CD4-positive, alpha-beta T cell (primary cell): Measurements from ENCODE around the gene FAM181A. TPM values are rescaled to one million over a fixed set of nuclear protein-coding genes. Genes with fewer than 3 reads are reported as not detected.

Experiments
- ATAC-seq: fragments of 200-7000 bp; cut with Tn5 transposase; one replicate; pipeline ENCODE4 v1.10.0; 2022; ENCODE audit warnings: mild to moderate bottlenecking; ENCODE audit not compliant: poor library complexity
- CTCF ChIA-PET: fragments of 350-600 bp; sonication (Branson Sonifier 250); formaldehyde crosslinking; loops from one replicate; lab custom pipeline; 2021; ENCODE audit warnings: antibody characterized with exemption, inconsistent platforms; lab: Charles Lee
- POLR2A ChIA-PET: fragments of 350-600 bp; sonication (Branson Sonifier 250); formaldehyde crosslinking; loops from one replicate; lab custom pipeline; 2021; ENCODE audit warnings: antibody characterized with exemption, inconsistent platforms; lab: Charles Lee
- DNase-seq, 14 experiments: peaks; one replicate each; pipeline ENCODE4 v3.0.0-alpha.2; 2013 to 2020; ENCODE audit warnings: mixed read lengths in 2 of 14
- H3K27ac ChIP-seq, 2 donors: one replicate each; pipeline versions ENCODE4 v1.5.1 to v1.7.0; 2013; ENCODE audit warnings: low read length in 2 of 2, low read depth in 1 of 2, mild to moderate bottlenecking in 1 of 2
- H3K27me3 ChIP-seq, 2 experiments: 1 replicate in 1 of 2; 2 replicates in 1 of 2; pipeline versions ENCODE4 v1.6.1 to v1.7.0; 2013; ENCODE audit warnings: low read length in 2 of 2, control low read depth in 1 of 2, mild to moderate bottlenecking in 1 of 2, moderate library complexity in 1 of 2; ENCODE audit not compliant: insufficient read depth in 2 of 2, control insufficient read depth in 1 of 2
- H3K36me3 ChIP-seq: one replicate; pipeline ENCODE4 v1.6.1; 2013; ENCODE audit warnings: low read length, control low read depth; ENCODE audit not compliant: insufficient read depth
- H3K4me1 ChIP-seq: one replicate; pipeline ENCODE4 v1.6.1; 2013; ENCODE audit warnings: low read length, control low read depth; ENCODE audit not compliant: insufficient read depth
- H3K4me3 ChIP-seq: one replicate; pipeline ENCODE4 v1.5.1; 2013; ENCODE audit warnings: mild to moderate bottlenecking, low read length, moderate library complexity
- H3K9me3 ChIP-seq, 2 experiments: 1 replicate in 1 of 2; 2 replicates in 1 of 2; pipeline versions ENCODE4 v1.6.1 to v1.7.0; 2013; ENCODE audit warnings: low read length in 2 of 2, mild to moderate bottlenecking in 2 of 2, control low read depth in 1 of 2, moderate library complexity in 1 of 2; ENCODE audit not compliant: control insufficient read depth in 1 of 2, insufficient read depth in 1 of 2
- H3K27ac Mint-ChIP-seq: one replicate; pipeline ENCODE4 v1.8.0; 2020; ENCODE audit warnings: mixed read lengths
- H3K27me3 Mint-ChIP-seq: one replicate; pipeline ENCODE4 v1.8.0; 2021; ENCODE audit warnings: mixed read lengths
- H3K36me3 Mint-ChIP-seq: one replicate; pipeline ENCODE4 v1.8.0; 2021; ENCODE audit warnings: low read depth, mixed read lengths
- H3K4me1 Mint-ChIP-seq: one replicate; pipeline ENCODE4 v1.8.0; 2021; ENCODE audit warnings: low read depth, mixed read lengths
- H3K4me3 Mint-ChIP-seq: one replicate; pipeline ENCODE4 v1.8.0; 2020; ENCODE audit warnings: mild to moderate bottlenecking, mixed read lengths
- H3K9me3 Mint-ChIP-seq: one replicate; pipeline ENCODE4 v1.8.0; 2020; ENCODE audit warnings: mixed read lengths
- intact Hi-C, 2 experiments: fragments of 100-400 bp; cut with DNase I in 1 of 2; cut with micrococcal nuclease in 1 of 2; formaldehyde crosslinking; loops; one replicate each; pipeline versions ENCODE4 v1.15.1 to v1.9.0; 2023 to 2025; cut with DNase I, micrococcal nuclease
- total RNA-seq, 174 experiments: library from RNA in 2 of 174; stranded (reverse) in 2 of 174; gene quantifications; one replicate each; pipeline ENCODE4 v1.2.3 and lab custom pipeline; 2021 to 2026
- TF ChIP-seq, protein P1 (sequence below): fragments of 200-600 bp; IDR thresholded peaks from one replicate; pipeline ENCODE4 v1.8.0; 2022; ENCODE audit warnings: antibody characterized with exemption, mild to moderate bottlenecking

FAM181A gene
- total RNA-seq, 2 experiments from 2014 or later, result not detected

DNA sequence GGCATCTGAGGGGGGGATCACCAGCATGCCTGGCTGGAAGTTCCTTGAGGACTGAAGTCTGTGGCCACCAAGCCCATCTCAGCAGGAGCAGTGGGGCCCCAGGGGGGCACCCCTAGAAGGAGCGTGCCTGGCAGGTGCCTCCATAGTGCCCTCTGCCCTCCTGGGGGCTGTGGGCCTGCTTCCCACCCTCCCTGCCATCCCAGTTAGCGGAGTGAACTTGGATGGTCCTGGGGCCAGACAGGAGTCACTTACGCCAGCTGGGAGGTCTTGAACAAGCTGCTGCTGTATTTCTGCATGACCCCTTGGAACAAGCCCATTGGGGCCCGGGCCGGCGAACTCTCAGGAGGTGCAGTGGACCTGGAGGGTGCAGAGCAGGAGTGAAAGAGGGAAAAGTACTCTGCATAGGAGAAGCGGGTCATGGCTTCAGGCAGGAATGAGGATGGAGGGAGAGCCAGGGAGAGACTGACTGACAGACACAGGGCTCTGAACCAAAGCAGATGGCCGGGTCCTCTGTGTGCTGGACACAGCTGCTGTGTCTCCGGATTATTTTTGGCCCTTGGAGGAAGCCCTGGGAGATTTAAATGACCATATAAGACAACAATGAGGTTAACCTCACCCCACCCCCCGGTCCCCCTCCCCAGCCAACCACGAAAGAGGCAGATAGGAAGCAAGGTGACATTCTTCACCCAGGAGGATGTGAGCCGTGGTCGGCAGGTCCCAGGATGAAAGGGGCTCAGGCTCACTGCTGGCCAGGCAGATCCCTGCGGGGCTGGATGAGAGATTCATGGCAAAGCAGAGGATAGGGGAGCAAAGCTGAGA lies 29.6 kb downstream of the FAM181A start:
- peaks cover 89% of the 10 kb centered on the region for H3K4me1 Mint-ChIP-seq
- TF ChIP-seq, protein P1, sequence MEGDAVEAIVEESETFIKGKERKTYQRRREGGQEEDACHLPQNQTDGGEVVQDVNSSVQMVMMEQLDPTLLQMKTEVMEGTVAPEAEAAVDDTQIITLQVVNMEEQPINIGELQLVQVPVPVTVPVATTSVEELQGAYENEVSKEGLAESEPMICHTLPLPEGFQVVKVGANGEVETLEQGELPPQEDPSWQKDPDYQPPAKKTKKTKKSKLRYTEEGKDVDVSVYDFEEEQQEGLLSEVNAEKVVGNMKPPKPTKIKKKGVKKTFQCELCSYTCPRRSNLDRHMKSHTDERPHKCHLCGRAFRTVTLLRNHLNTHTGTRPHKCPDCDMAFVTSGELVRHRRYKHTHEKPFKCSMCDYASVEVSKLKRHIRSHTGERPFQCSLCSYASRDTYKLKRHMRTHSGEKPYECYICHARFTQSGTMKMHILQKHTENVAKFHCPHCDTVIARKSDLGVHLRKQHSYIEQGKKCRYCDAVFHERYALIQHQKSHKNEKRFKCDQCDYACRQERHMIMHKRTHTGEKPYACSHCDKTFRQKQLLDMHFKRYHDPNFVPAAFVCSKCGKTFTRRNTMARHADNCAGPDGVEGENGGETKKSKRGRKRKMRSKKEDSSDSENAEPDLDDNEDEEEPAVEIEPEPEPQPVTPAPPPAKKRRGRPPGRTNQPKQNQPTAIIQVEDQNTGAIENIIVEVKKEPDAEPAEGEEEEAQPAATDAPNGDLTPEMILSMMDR, result no peak
- H3K36me3 Mint-ChIP-seq, result no peaks in the 10 kb centered on the region
- intact Hi-C loops, result loop anchor here in 1 of 2 experiments (1.0 to 5.0 kb wide), 2 partner anchors 13 to 216 kb away; partner anchors contain the start of gene PPP4R4
- ChIA-PET POLR2A (interaction anchor here (1.6 to 2.3 kb wide), 2 partner anchors 14 to 17 kb away, joined by 8 to 11 read pairs; no protein-coding TSS in a partner anchor), CTCF (interaction anchor here (0.8 to 3.0 kb wide), 2 partner anchors 14 to 17 kb away, joined by 5 to 21 read pairs; no protein-coding TSS in a partner anchor)
- H3K27ac Mint-ChIP-seq, result peak overlapping the region; percentile 73
- ATAC-seq, result no peak
- Histone ChIP-seq H3K4me1 (peaks cover 98% of the 10 kb centered on the region), H3K27ac (no peak overlapping the region), H3K27me3 (no peaks in the 10 kb centered on the region), H3K9me3 (no peaks in the 10 kb centered on the region), H3K4me3 (no peak overlapping the region), H3K36me3 (no peaks in the 10 kb centered on the region)
- H3K4me3 Mint-ChIP-seq, result peak overlapping the region; percentile 39
- peak in 3 of 14 experiments; percentile 42 to 49 (median 47) for DNase-seq
- H3K9me3 Mint-ChIP-seq, result no peaks in the 10 kb centered on the region
- no peaks in the 10 kb centered on the region for H3K27me3 Mint-ChIP-seq

DNA sequence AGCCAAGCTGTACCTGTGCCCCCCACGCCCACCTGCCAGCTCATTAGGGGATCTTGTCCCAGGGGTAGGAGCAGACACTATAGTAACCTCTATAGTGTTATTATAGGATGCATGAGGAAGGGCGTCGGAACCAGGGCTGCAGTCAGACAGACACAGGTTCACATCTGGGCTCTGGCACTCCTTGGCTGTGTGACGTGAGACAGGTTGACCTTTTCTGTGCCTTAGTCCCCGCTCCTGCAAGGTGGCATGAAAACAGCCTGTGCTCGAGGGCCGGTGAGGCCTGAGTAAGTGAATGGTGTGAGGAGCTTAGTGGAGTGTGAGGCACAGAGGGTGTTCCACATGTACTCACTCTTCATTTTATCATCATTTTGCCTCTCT lies 30.2 kb downstream of the FAM181A start:
- Mint-ChIP-seq H3K9me3 (no peaks in the 10 kb centered on the region), H3K4me3 (peak overlapping the region; percentile 39), H3K27ac (peak overlapping the region; percentile 73), H3K4me1 (peaks cover 92% of the 10 kb centered on the region), H3K36me3 (no peaks in the 10 kb centered on the region), H3K27me3 (no peaks in the 10 kb centered on the region)
- H3K4me3 ChIP-seq, result no peak overlapping the region
- ChIA-PET CTCF (interaction anchor here (3.0 kb wide), 1 partner anchor 18 kb away, joined by 21 read pairs; no protein-coding TSS in a partner anchor), POLR2A (no interaction called here)
- DNase-seq, result no peak
- H3K27ac ChIP-seq, result no peak overlapping the region
- intact Hi-C loops, result loop anchor here in 1 of 2 experiments (5.0 kb wide), 1 partner anchor 215 kb away; the partner anchor contains the start of gene PPP4R4
- TF ChIP-seq, protein P1, result no peak
- ATAC-seq, result no peak
- H3K4me1 ChIP-seq, result peaks cover 100% of the 10 kb centered on the region
- no peaks in the 10 kb centered on the region for H3K27me3 ChIP-seq
- no peaks in the 10 kb centered on the region for H3K36me3 ChIP-seq
- H3K9me3 ChIP-seq, result no peaks in the 10 kb centered on the region

DNA sequence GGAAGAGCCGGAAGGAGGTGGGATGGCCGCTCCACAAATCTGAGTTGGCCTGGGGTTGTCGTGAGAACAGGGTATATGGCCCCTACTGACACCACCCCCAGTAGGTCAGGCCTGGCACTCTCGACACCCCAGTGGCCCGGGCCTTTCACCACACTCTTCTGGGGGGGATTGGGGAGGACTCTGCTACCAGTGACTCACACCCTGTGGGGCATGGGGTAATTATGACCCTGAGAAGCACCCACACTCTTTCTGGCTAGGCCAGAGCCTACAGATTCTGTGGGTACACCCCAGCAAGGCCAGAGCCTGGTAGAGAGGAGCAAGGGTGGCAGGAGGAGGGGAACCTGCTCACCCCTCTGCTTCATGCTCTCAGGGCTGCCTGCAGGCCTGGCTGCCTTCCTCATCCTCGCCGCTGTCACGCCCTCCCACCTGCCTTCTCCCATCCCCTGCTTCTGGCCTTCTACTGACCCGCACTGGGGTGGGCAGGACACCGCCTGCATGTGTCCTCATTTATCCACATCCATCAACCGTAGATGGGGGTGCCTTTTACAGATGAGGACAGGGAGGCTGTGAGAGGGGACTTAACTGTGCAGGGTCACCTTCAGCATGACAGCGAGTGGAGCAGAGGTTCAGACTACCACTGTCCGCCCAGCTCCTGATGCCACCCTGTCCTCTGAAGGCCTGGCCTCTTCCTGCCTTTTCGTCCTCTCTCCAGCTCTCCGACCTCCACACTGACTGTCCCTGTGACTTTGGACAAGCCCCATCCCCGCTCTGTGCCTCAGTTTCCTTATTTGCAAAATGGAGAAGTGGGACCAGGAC lies 30.8 kb downstream of the FAM181A start:
- Histone ChIP-seq H3K9me3 (no peaks in the 10 kb centered on the region), H3K27ac (no peak overlapping the region), H3K4me1 (peaks cover 100% of the 10 kb centered on the region), H3K27me3 (no peaks in the 10 kb centered on the region), H3K36me3 (no peaks in the 10 kb centered on the region), H3K4me3 (no peak overlapping the region)
- POLR2A ChIA-PET, result interaction anchor here (1.4 to 6.1 kb wide), 4 partner anchors 13 to 204 kb away, joined by 4 to 77 read pairs (median 23); no protein-coding TSS in a partner anchor
- Mint-ChIP-seq H3K27me3 (no peaks in the 10 kb centered on the region), H3K36me3 (no peaks in the 10 kb centered on the region), H3K27ac (peak overlapping the region; percentile 91), H3K4me1 (peaks cover 95% of the 10 kb centered on the region), H3K9me3 (no peaks in the 10 kb centered on the region), H3K4me3 (no peak overlapping the region)
- intact Hi-C loops, result loop anchor here in 1 of 2 experiments (5.0 kb wide), 1 partner anchor 214 kb away; the partner anchor contains the start of gene PPP4R4
- no peak for ATAC-seq
- CTCF ChIA-PET, result interaction anchor here (3.6 kb wide), 1 partner anchor 18 kb away, joined by 31 read pairs; no protein-coding TSS in a partner anchor
- peak in 1 of 14 experiments; percentile 52 for DNase-seq
- TF ChIP-seq, protein P1, result no peak
